Measurements from ENCODE around the gene DUS2. TPM values are rescaled to one million over a fixed set of nuclear protein-coding genes. Genes with fewer than 3 reads are reported as not detected.
"Not testable (repeated sequence)": the region's sequence is repeated elsewhere in the genome, so short reads cannot be mapped to it uniquely, and the experiment has no call there.

DUS2 gene
- total RNA-seq, 1 experiment from 2014 or later, result 12.1 TPM

DNA sequence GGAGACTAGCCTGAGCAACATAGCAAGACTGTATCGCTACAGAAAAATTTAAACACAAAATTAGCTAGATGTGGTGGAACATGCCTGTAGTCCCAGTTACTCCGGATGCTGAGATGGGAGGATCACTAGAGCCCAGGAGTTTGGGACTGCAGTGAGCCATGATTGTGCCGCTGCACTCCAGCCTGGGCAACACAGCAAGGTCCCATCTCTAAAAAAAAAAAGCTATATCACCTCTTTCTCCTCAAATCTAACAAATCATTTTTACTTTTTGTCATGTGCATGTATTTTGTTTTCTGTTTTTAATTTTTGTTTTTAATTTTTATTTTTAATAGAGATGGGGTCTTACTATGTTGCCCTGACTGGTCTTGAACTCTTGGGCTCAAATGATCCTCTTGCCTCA lies 5.9 kb downstream of the DUS2 start:
- BruUV-seq (replicated peaks), result no TSS peak
- POLR2A ChIA-PET, result no interaction called here
- CTCF ChIA-PET, result no interaction called here

DNA sequence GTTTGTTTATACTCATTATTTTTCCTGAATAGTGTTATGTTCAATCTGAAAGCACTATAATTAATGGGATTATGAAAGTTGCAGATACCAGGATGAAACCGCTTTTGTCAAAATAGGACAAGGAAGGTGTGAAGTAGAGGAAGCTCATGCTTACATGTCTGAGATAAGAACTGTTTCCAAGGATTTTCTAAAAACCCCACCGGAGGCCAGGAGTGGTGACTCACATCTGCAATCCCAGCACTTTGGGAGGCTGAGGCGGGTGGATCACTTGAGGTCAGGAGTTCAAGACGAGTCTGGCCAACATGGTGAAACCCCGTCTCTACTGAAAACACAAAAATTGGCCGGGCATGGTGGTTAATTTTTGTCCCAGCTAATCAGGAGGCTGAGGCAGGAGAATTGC lies 7.0 kb downstream of the DUS2 start:
- POLR2A ChIA-PET; CTCF ChIA-PET; intact Hi-C loops (cut with micrococcal nuclease; ENCODE audit: unreplicated experiment); H3K36me3 ChIP-seq (ENCODE audit: control insufficient read depth, insufficient read depth, low read length); H3K27ac ChIP-seq (ENCODE audit: low read length); H3K4me3 ChIP-seq (ENCODE audit: low read depth in 2 of 2, low read length in 2 of 2); BruUV-seq (replicated peaks); DNase-seq (ENCODE audit: low read depth, low spot score); in situ Hi-C loops (cut with HindIII; ENCODE audit: low pct_unique_long_range_greater_than_20kb, low sequenced_read_pairs); ATAC-seq; H3K4me1 ChIP-seq (ENCODE audit: control insufficient read depth, insufficient read depth, low read length); H3K9me3 ChIP-seq (ENCODE audit: control insufficient read depth, insufficient read depth, low read depth, low read length); H3K27me3 ChIP-seq (ENCODE audit: control insufficient read depth, insufficient read depth, low read length): not testable (repeated sequence)

More for the DNA sequence above, 5.9 kb downstream of the DUS2 start:
- Histone ChIP-seq H3K36me3 (ENCODE audit: control insufficient read depth, insufficient read depth, low read length) (no peaks in the 10 kb centered on the region; the same call in 1 of the 2 replicates), H3K4me3 (ENCODE audit: low read depth in 2 of 2, low read length in 2 of 2) (no peak overlapping the region), H3K9me3 (ENCODE audit: control insufficient read depth, insufficient read depth, low read depth, low read length) (no peaks in the 10 kb centered on the region), H3K4me1 (ENCODE audit: control insufficient read depth, insufficient read depth, low read length) (no peaks in the 10 kb centered on the region), H3K27me3 (ENCODE audit: control insufficient read depth, insufficient read depth, low read length) (no peaks in the 10 kb centered on the region), H3K27ac (ENCODE audit: low read length) (no peak overlapping the region)
- DNase-seq (ENCODE audit: low read depth, low spot score) (no peak), ATAC-seq (no peak)
- intact Hi-C loops (cut with micrococcal nuclease; ENCODE audit: unreplicated experiment) (no loop called here), in situ Hi-C loops (cut with HindIII; ENCODE audit: low pct_unique_long_range_greater_than_20kb, low sequenced_read_pairs) (no loop called here)
- no peak for TF ChIP-seq POLR2AphosphoS5 (IDR thresholded peaks at IDR 0.05; ENCODE audit: low read depth, low read length)
- TF ChIP-seq, protein P1, sequence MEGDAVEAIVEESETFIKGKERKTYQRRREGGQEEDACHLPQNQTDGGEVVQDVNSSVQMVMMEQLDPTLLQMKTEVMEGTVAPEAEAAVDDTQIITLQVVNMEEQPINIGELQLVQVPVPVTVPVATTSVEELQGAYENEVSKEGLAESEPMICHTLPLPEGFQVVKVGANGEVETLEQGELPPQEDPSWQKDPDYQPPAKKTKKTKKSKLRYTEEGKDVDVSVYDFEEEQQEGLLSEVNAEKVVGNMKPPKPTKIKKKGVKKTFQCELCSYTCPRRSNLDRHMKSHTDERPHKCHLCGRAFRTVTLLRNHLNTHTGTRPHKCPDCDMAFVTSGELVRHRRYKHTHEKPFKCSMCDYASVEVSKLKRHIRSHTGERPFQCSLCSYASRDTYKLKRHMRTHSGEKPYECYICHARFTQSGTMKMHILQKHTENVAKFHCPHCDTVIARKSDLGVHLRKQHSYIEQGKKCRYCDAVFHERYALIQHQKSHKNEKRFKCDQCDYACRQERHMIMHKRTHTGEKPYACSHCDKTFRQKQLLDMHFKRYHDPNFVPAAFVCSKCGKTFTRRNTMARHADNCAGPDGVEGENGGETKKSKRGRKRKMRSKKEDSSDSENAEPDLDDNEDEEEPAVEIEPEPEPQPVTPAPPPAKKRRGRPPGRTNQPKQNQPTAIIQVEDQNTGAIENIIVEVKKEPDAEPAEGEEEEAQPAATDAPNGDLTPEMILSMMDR (IDR thresholded peaks at IDR 0.05), result no peak
- no peak for TF ChIP-seq TCF7L2 (IDR thresholded peaks at IDR 0.05; ENCODE audit: low read depth, low read length)
- TF ChIP-seq, protein P2, sequence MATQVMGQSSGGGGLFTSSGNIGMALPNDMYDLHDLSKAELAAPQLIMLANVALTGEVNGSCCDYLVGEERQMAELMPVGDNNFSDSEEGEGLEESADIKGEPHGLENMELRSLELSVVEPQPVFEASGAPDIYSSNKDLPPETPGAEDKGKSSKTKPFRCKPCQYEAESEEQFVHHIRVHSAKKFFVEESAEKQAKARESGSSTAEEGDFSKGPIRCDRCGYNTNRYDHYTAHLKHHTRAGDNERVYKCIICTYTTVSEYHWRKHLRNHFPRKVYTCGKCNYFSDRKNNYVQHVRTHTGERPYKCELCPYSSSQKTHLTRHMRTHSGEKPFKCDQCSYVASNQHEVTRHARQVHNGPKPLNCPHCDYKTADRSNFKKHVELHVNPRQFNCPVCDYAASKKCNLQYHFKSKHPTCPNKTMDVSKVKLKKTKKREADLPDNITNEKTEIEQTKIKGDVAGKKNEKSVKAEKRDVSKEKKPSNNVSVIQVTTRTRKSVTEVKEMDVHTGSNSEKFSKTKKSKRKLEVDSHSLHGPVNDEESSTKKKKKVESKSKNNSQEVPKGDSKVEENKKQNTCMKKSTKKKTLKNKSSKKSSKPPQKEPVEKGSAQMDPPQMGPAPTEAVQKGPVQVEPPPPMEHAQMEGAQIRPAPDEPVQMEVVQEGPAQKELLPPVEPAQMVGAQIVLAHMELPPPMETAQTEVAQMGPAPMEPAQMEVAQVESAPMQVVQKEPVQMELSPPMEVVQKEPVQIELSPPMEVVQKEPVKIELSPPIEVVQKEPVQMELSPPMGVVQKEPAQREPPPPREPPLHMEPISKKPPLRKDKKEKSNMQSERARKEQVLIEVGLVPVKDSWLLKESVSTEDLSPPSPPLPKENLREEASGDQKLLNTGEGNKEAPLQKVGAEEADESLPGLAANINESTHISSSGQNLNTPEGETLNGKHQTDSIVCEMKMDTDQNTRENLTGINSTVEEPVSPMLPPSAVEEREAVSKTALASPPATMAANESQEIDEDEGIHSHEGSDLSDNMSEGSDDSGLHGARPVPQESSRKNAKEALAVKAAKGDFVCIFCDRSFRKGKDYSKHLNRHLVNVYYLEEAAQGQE (IDR thresholded peaks at IDR 0.05; ENCODE audit: insufficient read depth in 1 of 2, low read depth in 2 of 2, low read length in 1 of 2), result no peak

GRCh38 chr16:68031951-68032350 lies 8.9 kb downstream of the DUS2 start:
- Histone ChIP-seq H3K4me1 (ENCODE audit: control insufficient read depth, insufficient read depth, low read length) (no peaks in the 10 kb centered on the region), H3K36me3 (ENCODE audit: control insufficient read depth, insufficient read depth, low read length) (no peaks in the 10 kb centered on the region), H3K27me3 (ENCODE audit: control insufficient read depth, insufficient read depth, low read length) (no peaks in the 10 kb centered on the region), H3K4me3 (ENCODE audit: low read depth in 2 of 2, low read length in 2 of 2) (no peak overlapping the region), H3K9me3 (ENCODE audit: control insufficient read depth, insufficient read depth, low read depth, low read length) (no peaks in the 10 kb centered on the region), H3K27ac (ENCODE audit: low read length) (no peak overlapping the region)
- DNase-seq (ENCODE audit: low read depth, low spot score), result no peak
- ChIA-PET CTCF (no interaction called here), POLR2A (no interaction called here)
- no peak for ATAC-seq
- no TSS peak for BruUV-seq (replicated peaks)
- intact Hi-C loops (cut with micrococcal nuclease; ENCODE audit: unreplicated experiment), result no loop called here
- in situ Hi-C loops (cut with HindIII; ENCODE audit: low pct_unique_long_range_greater_than_20kb, low sequenced_read_pairs), result no loop called here
- TF ChIP-seq, protein P2 (IDR thresholded peaks at IDR 0.05; ENCODE audit: insufficient read depth in 1 of 2, low read depth in 2 of 2, low read length in 1 of 2), result no peak
- TF ChIP-seq, protein P1 (IDR thresholded peaks at IDR 0.05), result no peak
- TF ChIP-seq SIN3A (IDR thresholded peaks at IDR 0.05; ENCODE audit: borderline replicate concordance, insufficient read depth, low read depth, low read length) (no peak), POLR2AphosphoS5 (IDR thresholded peaks at IDR 0.05; ENCODE audit: low read depth, low read length) (no peak), TCF7L2 (IDR thresholded peaks at IDR 0.05; ENCODE audit: low read depth, low read length) (no peak)

Data from Panc1 (cell line).